GM20000 (cell line): Measurements from ENCODE around the gene ZNF462.
A peak's percentile ranks its signal among the peaks of the same experiment; 100 is the strongest.

Experiments used
- DNase-seq: peaks from one replicate; pipeline ENCODE4 v3.0.0; 2012; ENCODE audit warnings: low spot score
- TF ChIP-seq, protein P1 (sequence below): IDR thresholded peaks from 2 replicates; pipeline ENCODE4 v1.5.1; 2012; ENCODE audit warnings: mild to moderate bottlenecking, control low read depth; ENCODE audit errors: extremely low read depth, missing control alignments

Gene ZNF462

DNA sequence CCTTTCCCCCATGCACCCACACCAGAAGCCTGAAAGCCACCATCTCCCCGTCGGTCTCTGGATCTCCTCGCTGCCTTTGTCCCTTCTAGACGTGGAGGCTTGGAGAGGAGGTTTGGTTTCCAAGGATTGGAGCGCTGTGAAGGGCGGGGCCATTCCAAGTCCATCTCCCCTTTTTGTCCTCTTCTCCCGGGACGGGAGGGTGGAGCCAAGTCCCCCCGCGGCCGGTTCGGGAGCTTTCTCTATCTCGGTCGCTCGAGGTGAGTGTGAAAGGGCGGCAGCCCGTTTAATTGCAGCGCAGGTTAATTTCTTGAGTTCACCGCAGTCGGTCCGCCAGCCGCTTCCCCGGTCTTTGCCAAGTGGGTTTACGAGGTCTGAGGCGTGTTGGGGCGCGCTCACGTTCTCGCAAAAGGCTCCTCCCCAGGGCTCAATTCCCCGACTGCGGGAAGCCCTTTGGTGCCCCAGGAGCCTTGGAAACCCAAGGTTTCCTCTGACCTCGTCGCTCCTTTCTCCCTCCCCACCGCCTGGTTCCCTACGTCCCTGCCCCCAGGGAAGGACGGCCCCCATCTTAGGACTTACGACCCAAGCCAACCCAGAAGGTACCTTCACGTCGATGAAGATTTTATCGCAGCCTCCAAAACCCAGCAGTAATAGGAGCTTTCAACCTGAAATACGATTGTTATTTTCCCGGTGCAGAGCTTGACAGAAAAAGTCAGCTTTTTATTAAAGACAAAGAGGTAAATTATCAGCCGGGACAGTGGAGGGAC lies 2.8 kb upstream of the ZNF462 start:
- DNase-seq: no peak
- TF ChIP-seq, protein P1, sequence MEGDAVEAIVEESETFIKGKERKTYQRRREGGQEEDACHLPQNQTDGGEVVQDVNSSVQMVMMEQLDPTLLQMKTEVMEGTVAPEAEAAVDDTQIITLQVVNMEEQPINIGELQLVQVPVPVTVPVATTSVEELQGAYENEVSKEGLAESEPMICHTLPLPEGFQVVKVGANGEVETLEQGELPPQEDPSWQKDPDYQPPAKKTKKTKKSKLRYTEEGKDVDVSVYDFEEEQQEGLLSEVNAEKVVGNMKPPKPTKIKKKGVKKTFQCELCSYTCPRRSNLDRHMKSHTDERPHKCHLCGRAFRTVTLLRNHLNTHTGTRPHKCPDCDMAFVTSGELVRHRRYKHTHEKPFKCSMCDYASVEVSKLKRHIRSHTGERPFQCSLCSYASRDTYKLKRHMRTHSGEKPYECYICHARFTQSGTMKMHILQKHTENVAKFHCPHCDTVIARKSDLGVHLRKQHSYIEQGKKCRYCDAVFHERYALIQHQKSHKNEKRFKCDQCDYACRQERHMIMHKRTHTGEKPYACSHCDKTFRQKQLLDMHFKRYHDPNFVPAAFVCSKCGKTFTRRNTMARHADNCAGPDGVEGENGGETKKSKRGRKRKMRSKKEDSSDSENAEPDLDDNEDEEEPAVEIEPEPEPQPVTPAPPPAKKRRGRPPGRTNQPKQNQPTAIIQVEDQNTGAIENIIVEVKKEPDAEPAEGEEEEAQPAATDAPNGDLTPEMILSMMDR: no peak

GRCh38 chr9:106860721-106861639 lies 2.0 kb upstream of the ZNF462 start:
- DNase-seq: no peak
- TF ChIP-seq, protein P1: no peak

DNA sequence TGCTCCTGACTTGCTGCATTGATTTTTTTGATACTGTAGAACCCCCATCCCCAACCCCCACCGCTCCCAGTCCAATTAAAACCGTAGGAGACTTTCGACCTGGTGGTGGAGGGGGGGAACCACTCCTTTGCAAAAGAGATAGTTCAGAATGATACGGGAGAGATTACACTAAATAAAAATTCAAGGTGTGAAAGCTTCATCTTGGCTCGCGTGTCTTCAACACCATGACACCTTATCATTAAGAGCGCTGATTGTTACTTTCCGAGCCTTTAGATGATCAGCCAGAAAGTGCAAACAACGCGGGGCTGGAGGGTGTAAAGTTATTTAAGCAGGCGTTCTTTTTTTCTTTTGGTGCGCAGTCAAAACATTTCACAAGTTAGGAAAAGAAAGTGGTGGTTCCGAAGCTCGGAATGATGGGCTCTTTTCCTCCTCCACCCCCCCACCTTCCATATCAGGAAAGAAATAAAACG lies 1.3 kb upstream of the ZNF462 start:
- TF ChIP-seq, protein P1: no peak
- no peak for DNase-seq

DNA sequence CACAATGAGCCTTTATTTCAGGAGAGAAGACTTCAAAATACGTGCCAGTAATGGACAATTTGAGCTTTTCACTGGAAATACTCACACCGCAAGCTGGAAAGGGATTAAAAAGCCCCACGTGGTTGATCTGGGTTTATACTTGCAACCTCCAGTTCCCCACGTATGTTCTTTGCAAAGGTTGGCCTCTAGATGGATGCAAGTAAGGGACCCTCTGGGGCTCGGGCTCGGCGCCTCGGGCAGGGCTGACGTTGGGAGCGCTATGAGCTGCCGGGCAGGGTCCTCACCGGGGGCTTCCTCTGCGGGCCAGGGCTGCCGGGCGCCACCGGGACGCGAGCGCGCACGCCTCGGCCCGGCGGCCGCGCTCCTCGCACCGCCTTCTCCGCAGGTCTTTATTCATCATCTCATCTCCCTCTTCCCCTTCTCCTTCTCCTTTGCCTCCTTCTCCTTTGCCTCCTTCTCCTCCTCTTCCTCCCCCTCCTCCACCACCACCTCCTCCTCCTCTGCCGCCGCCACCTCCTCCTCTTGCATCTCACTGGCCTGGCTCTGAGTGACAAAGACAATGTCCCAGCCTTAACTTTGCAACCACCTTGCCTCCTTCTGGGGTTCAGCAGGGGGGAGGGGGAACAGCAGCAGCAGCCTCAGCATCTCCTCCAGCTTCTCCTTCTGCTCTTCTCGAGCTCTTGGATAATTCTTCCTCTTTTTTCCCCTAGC lies 701 bp upstream of the ZNF462 start:
- TF ChIP-seq, protein P1: no peak
- peak; percentile 28 for DNase-seq

DNA sequence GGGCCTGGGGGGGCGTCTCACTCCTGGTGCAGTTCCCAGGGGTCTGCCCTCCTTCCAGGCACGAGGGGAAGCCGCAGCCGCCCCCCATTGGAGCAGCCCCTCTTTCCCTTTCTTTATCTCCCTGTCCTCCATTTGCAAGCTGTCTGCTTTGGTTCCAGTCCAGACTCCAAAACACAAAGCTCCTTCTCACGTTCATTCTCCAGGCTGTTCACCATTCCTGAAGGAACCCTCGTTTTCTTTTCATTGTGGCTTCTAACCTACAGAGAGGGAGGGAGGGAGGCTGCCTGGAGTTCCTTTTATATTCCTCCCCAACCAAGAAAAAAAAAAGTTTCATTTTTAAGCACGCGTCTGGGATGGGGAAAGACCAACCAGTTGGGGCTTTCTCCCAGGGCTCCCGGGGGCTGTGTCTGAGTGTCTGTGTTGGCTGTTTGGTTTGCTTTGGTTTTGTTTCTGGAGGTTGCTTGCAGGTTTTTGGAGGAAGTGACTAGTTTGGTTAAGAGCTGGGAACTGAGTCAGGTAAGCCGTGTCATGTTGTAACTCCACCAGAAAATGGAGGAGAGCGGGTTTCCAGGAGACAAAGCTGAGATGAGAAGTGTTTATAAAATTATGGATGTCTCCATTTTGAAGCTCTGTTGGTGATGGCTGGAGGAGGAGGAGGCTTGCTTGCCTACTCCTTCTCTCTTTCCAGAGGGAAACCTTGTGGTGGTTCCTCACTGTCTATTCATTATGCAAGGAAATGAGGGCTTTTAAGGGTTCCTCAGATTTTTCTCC lies 1.6 kb downstream of the ZNF462 start:
- TF ChIP-seq, protein P1: no peak
- no peak for DNase-seq

DNA sequence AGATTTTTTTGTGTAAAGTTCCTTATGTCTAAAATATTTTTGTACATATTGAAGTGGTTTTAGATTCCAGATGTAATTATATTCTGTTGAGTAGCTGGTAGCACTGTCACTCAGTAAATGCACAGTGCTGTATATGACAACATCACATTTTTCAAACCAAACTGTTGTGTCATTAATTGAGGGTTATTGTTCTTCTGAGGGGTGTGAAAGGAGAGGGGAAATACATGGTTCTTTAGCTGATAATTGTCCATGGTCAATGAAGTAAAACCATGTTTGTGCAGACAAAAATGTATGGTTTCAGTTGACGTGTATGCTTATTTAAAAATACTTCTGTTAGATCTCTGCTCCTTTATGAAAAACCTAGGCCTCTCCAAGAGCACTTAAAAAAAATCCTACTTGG lies 3.3 kb downstream of the ZNF462 start:
- DNase-seq: no peak
- TF ChIP-seq, protein P1: no peak
